ENCODE measurements around the gene DGKD.

GRCh38 chr2:233497692-233498091, 143.4 kb downstream of the DGKD start:
- TF ChIP-seq POLR2A (IDR thresholded peaks at IDR 0.05) = no peak
- TF ChIP-seq, protein P1, sequence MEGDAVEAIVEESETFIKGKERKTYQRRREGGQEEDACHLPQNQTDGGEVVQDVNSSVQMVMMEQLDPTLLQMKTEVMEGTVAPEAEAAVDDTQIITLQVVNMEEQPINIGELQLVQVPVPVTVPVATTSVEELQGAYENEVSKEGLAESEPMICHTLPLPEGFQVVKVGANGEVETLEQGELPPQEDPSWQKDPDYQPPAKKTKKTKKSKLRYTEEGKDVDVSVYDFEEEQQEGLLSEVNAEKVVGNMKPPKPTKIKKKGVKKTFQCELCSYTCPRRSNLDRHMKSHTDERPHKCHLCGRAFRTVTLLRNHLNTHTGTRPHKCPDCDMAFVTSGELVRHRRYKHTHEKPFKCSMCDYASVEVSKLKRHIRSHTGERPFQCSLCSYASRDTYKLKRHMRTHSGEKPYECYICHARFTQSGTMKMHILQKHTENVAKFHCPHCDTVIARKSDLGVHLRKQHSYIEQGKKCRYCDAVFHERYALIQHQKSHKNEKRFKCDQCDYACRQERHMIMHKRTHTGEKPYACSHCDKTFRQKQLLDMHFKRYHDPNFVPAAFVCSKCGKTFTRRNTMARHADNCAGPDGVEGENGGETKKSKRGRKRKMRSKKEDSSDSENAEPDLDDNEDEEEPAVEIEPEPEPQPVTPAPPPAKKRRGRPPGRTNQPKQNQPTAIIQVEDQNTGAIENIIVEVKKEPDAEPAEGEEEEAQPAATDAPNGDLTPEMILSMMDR (IDR thresholded peaks at IDR 0.05) = no peak

All from prostate gland (tissue), 2 donors.